Kidney (tissue), 14 donors: Measurements from ENCODE around the gene BCO2. TPM values are rescaled to one million over a fixed set of nuclear protein-coding genes. Genes with fewer than 3 reads are reported as not detected.

Source experiments
- DNase-seq, 5 donors: peaks; one replicate each; pipeline ENCODE4 v3.0.0-alpha.2; 2013 to 2020
- FAIRE-seq: peaks from 2 replicates; lab custom pipeline; 2012; peaks lifted over from hg19 to GRCh38; lab: Jason Lieb, UNC
- H3K27ac ChIP-seq, 2 donors: one replicate each; pipeline ENCODE4 v1.7.0; 2013; ENCODE audit warnings: low read depth in 2 of 2, low read length in 2 of 2, inconsistent platforms in 1 of 2
- H3K27me3 ChIP-seq: one replicate; pipeline ENCODE4 v1.7.1; 2013; ENCODE audit warnings: low read length, inconsistent platforms; ENCODE audit not compliant: control insufficient read depth, insufficient read depth
- H3K36me3 ChIP-seq, 3 donors: one replicate each; pipeline versions ENCODE4 v1.7.0 to v1.7.1; 2013; ENCODE audit warnings: low read length in 3 of 3, control low read depth in 1 of 3, inconsistent platforms in 1 of 3; ENCODE audit not compliant: insufficient read depth in 3 of 3, control insufficient read depth in 2 of 3
- H3K4me1 ChIP-seq, 3 donors: one replicate each; pipeline versions ENCODE4 v1.7.0 to v1.7.1; 2013; ENCODE audit warnings: low read length in 3 of 3, inconsistent platforms in 1 of 3, low read depth in 1 of 3; ENCODE audit not compliant: control insufficient read depth in 2 of 3, insufficient read depth in 2 of 3
- H3K4me3 ChIP-seq, 3 donors: one replicate each; pipeline versions ENCODE4 v1.7.0 to v1.8.1; 2013; ENCODE audit warnings: low read length in 3 of 3, control low read depth in 1 of 3, inconsistent platforms in 1 of 3
- H3K9ac ChIP-seq, 3 donors: one replicate each; pipeline versions ENCODE4 v1.7.0 to v1.7.1; 2013; ENCODE audit warnings: low read length in 3 of 3, control low read depth in 1 of 3, inconsistent platforms in 1 of 3
- H3K9me3 ChIP-seq, 3 donors: one replicate each; pipeline versions ENCODE4 v1.7.0 to v1.7.1; 2013; ENCODE audit warnings: low read length in 3 of 3, control low read depth in 1 of 3, inconsistent platforms in 1 of 3; ENCODE audit not compliant: control insufficient read depth in 2 of 3, insufficient read depth in 1 of 3
- CTCF ChIP-seq: IDR thresholded peaks from 3 replicates; pipeline ENCODE4 v1.5.1; 2012; ENCODE audit warnings: mild to moderate bottlenecking, moderate library complexity, borderline replicate concordance; ENCODE audit not compliant: insufficient read depth; ENCODE audit errors: extremely low read depth
- intact Hi-C: fragments of 100-400 bp; cut with DNase I; formaldehyde crosslinking; loops from one replicate; pipeline ENCODE4 v1.11.1; 2022
- polyA plus RNA-seq: library from polyadenylated mRNA; stranded (reverse); fragments of 350-450 nt; fragmentation: Illumina TruSeq; extraction: RNeasy Lipid Tissue Mini Kit (QIAGEN cat#74804); gene quantifications from one replicate; pipeline ENCODE4 v1.2.3, GENCODE V29; 2014; ENCODE audit warnings: low read depth, low replicate concordance; ENCODE audit not compliant: insufficient read depth
- total RNA-seq: library from RNA; stranded (reverse); fragmentation: NEBNext Ultra II Directional; extraction: Animal tissue kit (Norgen Biotek cat#: 25700); gene quantifications from one replicate; pipeline ENCODE4 v1.2.1, GENCODE V29; 2021
- donor health status: control.
- donor health status: control.
- donor health status: control.
- donor health status: control.
- donor health status: control.
- donor health status: DM: yes; HTN: yes; CAD: no.
- donor health status: Normal renal cell carcinoma (clear cell type).

The BCO2 gene
- total and polyA plus RNA-seq, 2 donors from 2014 or later = 6.9 to 9.6 TPM

- H3K36me3 ChIP-seq = peaks cover 0 to 10% (median 9%) of the 10 kb centered on the region in 3 donors
- H3K9ac ChIP-seq = peak within 1 kb of the TSS; percentile 75 to 94 (median 94)
- intact Hi-C loops = no loop called here
- FAIRE-seq (no peak), DNase-seq (peak; percentile 85 to 97 (median 95))
- peak within 1 kb of the TSS; percentile 83 to 98 (median 96) for H3K4me3 ChIP-seq
- peaks cover 0 to 5% (median 4%) of the 10 kb centered on the region in 3 donors for H3K4me1 ChIP-seq
- no peak for TF ChIP-seq CTCF
- no peaks in the 10 kb centered on the region for H3K27me3 ChIP-seq
- H3K27ac ChIP-seq = peak within 1 kb of the TSS; percentile 97 to 99
- H3K9me3 ChIP-seq = no peaks in the 10 kb centered on the region
Observed at GRCh38 chr11:112226062-112226830, 50.9 kb downstream of the BCO2 start, which contains the start of gene PTS. Gene PTS, plus strand, starts transcription at chr11:112226428. Its CDS starts 16 bp downstream, at chr11:112226444.

GRCh38 chr11:112226831-112227401, 51.6 kb downstream of the BCO2 start:
- DNase-seq = peak in 1 of 5 donors; percentile 72
- H3K9ac ChIP-seq = peak overlapping the region; percentile 59 to 94 (median 93)
- H3K27ac ChIP-seq = peak overlapping the region; percentile 97 to 99
- no peaks in the 10 kb centered on the region for H3K9me3 ChIP-seq
- intact Hi-C loops = no loop called here
- H3K36me3 ChIP-seq = peaks cover 0 to 10% (median 9%) of the 10 kb centered on the region in 3 donors
- H3K27me3 ChIP-seq = no peaks in the 10 kb centered on the region
- TF ChIP-seq CTCF = no peak
- FAIRE-seq = no peak
- H3K4me1 ChIP-seq = peaks cover 0 to 5% (median 3%) of the 10 kb centered on the region in 3 donors
- H3K4me3 ChIP-seq = peak overlapping the region; percentile 83 to 98 (median 96)

GRCh38 chr11:112227471-112227870, 52.2 kb downstream of the BCO2 start:
- no peak for FAIRE-seq
- H3K9me3 ChIP-seq = no peaks in the 10 kb centered on the region
- DNase-seq = no peak
- no peak overlapping the region for H3K27ac ChIP-seq
- H3K4me3 ChIP-seq = peak overlapping the region in 2 of 3 donors; percentile 96 to 98
- peaks cover 0 to 10% (median 9%) of the 10 kb centered on the region in 3 donors for H3K36me3 ChIP-seq
- TF ChIP-seq CTCF = no peak
- peaks cover 0 to 5% (median 3%) of the 10 kb centered on the region in 3 donors for H3K4me1 ChIP-seq
- intact Hi-C loops = no loop called here
- H3K27me3 ChIP-seq = no peaks in the 10 kb centered on the region
- H3K9ac ChIP-seq = peak overlapping the region in 1 of 3 donors; percentile 94
